IPS-15b (cell line): ENCODE measurements around the gene OVCA2.
"Not testable (repeated sequence)": the region's sequence is repeated elsewhere in the genome, so short reads cannot be mapped to it uniquely, and the experiment has no call there.

Source experiments
- H3K27me3 ChIP-seq: one replicate; pipeline ENCODE4 v1.6.1; 2013; ENCODE audit warnings: low read length; ENCODE audit not compliant: control insufficient read depth, insufficient read depth
- H3K36me3 ChIP-seq: one replicate; pipeline ENCODE4 v1.6.1; 2013; ENCODE audit warnings: low read length; ENCODE audit not compliant: control insufficient read depth, insufficient read depth
- H3K4me1 ChIP-seq: one replicate; pipeline ENCODE4 v1.6.1; 2013; ENCODE audit warnings: mild to moderate bottlenecking, low read length; ENCODE audit not compliant: control insufficient read depth, insufficient read depth
- H3K4me3 ChIP-seq: one replicate; pipeline ENCODE4 v1.5.1; 2013; ENCODE audit warnings: low read depth, low read length
- H3K9ac ChIP-seq: one replicate; pipeline ENCODE4 v1.6.1; 2013; ENCODE audit warnings: low read depth, mild to moderate bottlenecking, low read length
- H3K9me3 ChIP-seq: one replicate; pipeline ENCODE4 v1.6.1; 2013; ENCODE audit warnings: mild to moderate bottlenecking, low read length; ENCODE audit not compliant: control insufficient read depth, insufficient read depth

The OVCA2 gene

GRCh38 chr17:2003525-2003924, 38.3 kb upstream of the OVCA2 start:
- Histone ChIP-seq H3K9ac (no peak overlapping the region), H3K36me3 (no peaks in the 10 kb centered on the region), H3K27me3 (peaks cover 6% of the 10 kb centered on the region), H3K4me3 (no peak overlapping the region), H3K9me3 (no peaks in the 10 kb centered on the region), H3K4me1 (no peaks in the 10 kb centered on the region)

- Histone ChIP-seq H3K9me3 (no peaks in the 10 kb centered on the region), H3K36me3 (no peaks in the 10 kb centered on the region), H3K4me3 (no peak overlapping the region), H3K4me1 (no peaks in the 10 kb centered on the region), H3K27me3 (no peaks in the 10 kb centered on the region), H3K9ac (no peak overlapping the region)
Observed at GRCh38 chr17:2004435-2004952, 37.3 kb upstream of the OVCA2 start.

- no peak overlapping the region for H3K4me3 ChIP-seq
- no peaks in the 10 kb centered on the region for H3K9me3 ChIP-seq
- peaks cover 10% of the 10 kb centered on the region for H3K27me3 ChIP-seq
- no peak overlapping the region for H3K9ac ChIP-seq
- peaks cover 8% of the 10 kb centered on the region for H3K4me1 ChIP-seq
- no peaks in the 10 kb centered on the region for H3K36me3 ChIP-seq
Observed at GRCh38 chr17:2008332-2009126, 33.3 kb upstream of the OVCA2 start.

GRCh38 chr17:2009737-2010136, 32.1 kb upstream of the OVCA2 start:
- no peaks in the 10 kb centered on the region for H3K36me3 ChIP-seq
- no peak overlapping the region for H3K4me3 ChIP-seq
- H3K9me3 ChIP-seq, result no peaks in the 10 kb centered on the region
- no peak overlapping the region for H3K9ac ChIP-seq
- peaks cover 8% of the 10 kb centered on the region for H3K4me1 ChIP-seq
- H3K27me3 ChIP-seq, result peaks cover 16% of the 10 kb centered on the region

GRCh38 chr17:2011411-2012371, 30.1 kb upstream of the OVCA2 start:
- no peaks in the 10 kb centered on the region for H3K9me3 ChIP-seq
- H3K36me3 ChIP-seq, result no peaks in the 10 kb centered on the region
- peaks cover 18% of the 10 kb centered on the region for H3K27me3 ChIP-seq
- H3K9ac ChIP-seq, result no peak overlapping the region
- peaks cover 8% of the 10 kb centered on the region for H3K4me1 ChIP-seq
- no peak overlapping the region for H3K4me3 ChIP-seq

- Histone ChIP-seq H3K9me3 (no peaks in the 10 kb centered on the region), H3K27me3 (peaks cover 21% of the 10 kb centered on the region), H3K36me3 (no peaks in the 10 kb centered on the region), H3K9ac (no peak overlapping the region), H3K4me1 (peaks cover 8% of the 10 kb centered on the region), H3K4me3 (no peak overlapping the region)
Observed at GRCh38 chr17:2012499-2012898, 29.3 kb upstream of the OVCA2 start.

GRCh38 chr17:2013220-2013993, 28.4 kb upstream of the OVCA2 start:
- not testable (repeated sequence) for H3K4me1 ChIP-seq, H3K36me3 ChIP-seq, H3K9me3 ChIP-seq, H3K4me3 ChIP-seq, H3K9ac ChIP-seq
- H3K27me3 ChIP-seq, result peaks cover 28% of the 10 kb centered on the region

GRCh38 chr17:2013994-2014317, 27.9 kb upstream of the OVCA2 start:
- H3K9ac ChIP-seq, result no peak overlapping the region
- H3K9me3 ChIP-seq, result no peaks in the 10 kb centered on the region
- peaks cover 8% of the 10 kb centered on the region for H3K4me1 ChIP-seq
- H3K27me3 ChIP-seq, result peaks cover 34% of the 10 kb centered on the region
- no peaks in the 10 kb centered on the region for H3K36me3 ChIP-seq
- H3K4me3 ChIP-seq, result no peak overlapping the region

- H3K9me3 ChIP-seq, result no peaks in the 10 kb centered on the region
- no peak overlapping the region for H3K4me3 ChIP-seq
- no peak overlapping the region for H3K9ac ChIP-seq
- peaks cover 48% of the 10 kb centered on the region for H3K27me3 ChIP-seq
- peaks cover 8% of the 10 kb centered on the region for H3K4me1 ChIP-seq
- no peaks in the 10 kb centered on the region for H3K36me3 ChIP-seq
Observed at GRCh38 chr17:2015314-2015713, 26.5 kb upstream of the OVCA2 start.

- H3K9me3 ChIP-seq, result no peaks in the 10 kb centered on the region
- H3K9ac ChIP-seq, result no peak overlapping the region
- no peaks in the 10 kb centered on the region for H3K36me3 ChIP-seq
- peaks cover 7% of the 10 kb centered on the region for H3K4me1 ChIP-seq
- peaks cover 56% of the 10 kb centered on the region for H3K27me3 ChIP-seq
- no peak overlapping the region for H3K4me3 ChIP-seq
Observed at GRCh38 chr17:2016494-2016893, 25.3 kb upstream of the OVCA2 start.

- Histone ChIP-seq H3K36me3 (no peaks in the 10 kb centered on the region), H3K9ac (no peak overlapping the region), H3K4me3 (no peak overlapping the region), H3K4me1 (no peaks in the 10 kb centered on the region), H3K9me3 (no peaks in the 10 kb centered on the region), H3K27me3 (peaks cover 55% of the 10 kb centered on the region)
Observed at GRCh38 chr17:2017274-2017941, 24.4 kb upstream of the OVCA2 start.
